Limb (tissue), 2 donors: ENCODE data around the gene KRTAP5-2.
"Not testable (repeated sequence)": the region's sequence is repeated elsewhere in the genome, so short reads cannot be mapped to it uniquely, and the experiment has no call there.

Experiments used
- DNase-seq, 2 donors: peaks; one replicate each; pipeline ENCODE4 v3.0.0-alpha.2; 2016; ENCODE audit errors: extremely low spot score in 2 of 2

Gene KRTAP5-2

GRCh38 chr11:1589996-1590395, 8.1 kb downstream of the KRTAP5-2 start:
- no peak for DNase-seq

GRCh38 chr11:1589191-1589963, 8.7 kb downstream of the KRTAP5-2 start:
- DNase-seq, result not testable (repeated sequence)

- no peak for DNase-seq
Observed at GRCh38 chr11:1586699-1587098, 11.4 kb downstream of the KRTAP5-2 start.

GRCh38 chr11:1584661-1585370, 13.3 kb downstream of the KRTAP5-2 start, which contains the start of gene KRTAP5-1:
KRTAP5-1 (minus strand) TSS chr11:1585283; CDS start chr11:1585249, 34 bp downstream.
- not testable (repeated sequence) for DNase-seq

GRCh38 chr11:1582909-1583308, 15.2 kb downstream of the KRTAP5-2 start:
- DNase-seq, result not testable (repeated sequence)

GRCh38 chr11:1581976-1582375, 16.1 kb downstream of the KRTAP5-2 start:
- no peak for DNase-seq

- DNase-seq, result no peak
Observed at GRCh38 chr11:1576825-1577224, 21.3 kb downstream of the KRTAP5-2 start.

- DNase-seq, result not testable (repeated sequence)
Observed at GRCh38 chr11:1575756-1576155, 22.3 kb downstream of the KRTAP5-2 start.

GRCh38 chr11:1574933-1575242, 23.2 kb downstream of the KRTAP5-2 start:
- no peak for DNase-seq

- DNase-seq, result peak; percentile 44 to 80
Observed at GRCh38 chr11:1574238-1574932, 23.7 kb downstream of the KRTAP5-2 start.

- DNase-seq, result peak in 1 of 2 donors; percentile 56
Observed at GRCh38 chr11:1573903-1574237, 24.2 kb downstream of the KRTAP5-2 start.

- DNase-seq, result peak in 1 of 2 donors; percentile 62
Observed at GRCh38 chr11:1573077-1573902, 24.8 kb downstream of the KRTAP5-2 start.

GRCh38 chr11:1572197-1573076, 25.7 kb downstream of the KRTAP5-2 start, which contains the start of gene DUSP8:
DUSP8 (minus strand) TSS chr11:1572271; CDS start chr11:1565826, 6,445 bp downstream.
- peak; percentile 74 to 95 for DNase-seq

GRCh38 chr11:1571760-1572196, 26.3 kb downstream of the KRTAP5-2 start:
- peak in 1 of 2 donors; percentile 62 for DNase-seq

GRCh38 chr11:1570896-1571759, 27.0 kb downstream of the KRTAP5-2 start:
- DNase-seq, result peak in 1 of 2 donors; percentile 72

GRCh38 chr11:1570531-1570895, 27.6 kb downstream of the KRTAP5-2 start:
- no peak for DNase-seq

- peak in 1 of 2 donors; percentile 28 for DNase-seq
Observed at GRCh38 chr11:1570001-1570453, 28.1 kb downstream of the KRTAP5-2 start.

- peak in 1 of 2 donors; percentile 30 for DNase-seq
Observed at GRCh38 chr11:1569251-1569780, 28.8 kb downstream of the KRTAP5-2 start.

GRCh38 chr11:1568441-1568911, 29.6 kb downstream of the KRTAP5-2 start:
- peak in 1 of 2 donors; percentile 59 for DNase-seq
